ENCODE measurements around the gene EPS8L1. TPM values are rescaled to one million over a fixed set of nuclear protein-coding genes. Genes with fewer than 3 reads are reported as not detected.

Gene EPS8L1
- total RNA-seq, 1 experiment from 2014 or later: 2.5 TPM

DNA sequence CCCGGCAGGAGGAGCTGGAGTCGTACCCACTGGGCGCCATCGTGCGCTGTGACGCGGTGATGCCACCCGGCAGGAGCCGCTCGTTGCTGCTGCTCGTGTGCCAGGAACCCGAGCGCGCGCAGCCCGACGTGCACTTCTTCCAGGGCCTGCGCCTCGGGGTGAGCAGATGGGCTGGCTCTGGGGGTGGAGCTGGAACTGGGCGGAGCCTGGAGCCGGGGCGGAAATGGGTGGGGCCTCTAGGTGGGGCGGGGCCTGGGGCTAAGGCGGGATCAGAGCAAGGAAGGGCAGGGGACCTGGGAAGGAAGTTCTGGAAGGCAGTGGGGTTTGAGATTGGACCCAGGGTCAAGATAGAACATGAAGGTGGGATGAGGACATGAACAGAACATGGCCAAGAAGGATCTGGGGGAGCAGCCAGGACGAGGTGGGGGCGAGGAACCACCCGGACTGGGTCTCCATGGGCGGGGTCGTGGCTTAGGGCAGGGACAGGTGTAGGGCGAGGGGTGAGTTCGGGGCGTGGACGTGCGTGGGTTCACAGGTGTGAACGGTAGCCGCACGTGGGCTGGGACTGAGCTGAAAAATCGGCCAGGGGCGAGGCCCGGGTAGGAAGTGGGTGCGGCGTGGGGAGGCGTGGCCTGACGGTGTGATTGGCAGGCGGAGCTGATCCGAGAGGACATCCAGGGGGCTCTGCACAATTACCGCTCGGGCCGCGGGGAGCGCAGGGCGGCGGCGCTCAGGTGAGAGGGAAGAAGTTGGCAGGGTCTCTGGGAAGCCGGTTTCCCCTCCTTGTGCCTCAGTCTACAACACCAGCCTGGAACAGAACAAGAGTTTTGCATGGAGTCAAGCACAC, 4.7 kb downstream of the EPS8L1 start:
- DNase-seq (ENCODE audit: low read depth): peak; percentile 59

GRCh38 chr19:55080968-55081769, 5.5 kb downstream of the EPS8L1 start:
- DNase-seq (ENCODE audit: low read depth): peak; percentile 32

- DNase-seq (ENCODE audit: low read depth): no peak
These were observed 6.0 kb downstream of the EPS8L1 start for GRCh38 chr19:55081770-55082019.

GRCh38 chr19:55082020-55082851, 6.6 kb downstream of the EPS8L1 start:
- no peak for DNase-seq (ENCODE audit: low read depth)

DNA sequence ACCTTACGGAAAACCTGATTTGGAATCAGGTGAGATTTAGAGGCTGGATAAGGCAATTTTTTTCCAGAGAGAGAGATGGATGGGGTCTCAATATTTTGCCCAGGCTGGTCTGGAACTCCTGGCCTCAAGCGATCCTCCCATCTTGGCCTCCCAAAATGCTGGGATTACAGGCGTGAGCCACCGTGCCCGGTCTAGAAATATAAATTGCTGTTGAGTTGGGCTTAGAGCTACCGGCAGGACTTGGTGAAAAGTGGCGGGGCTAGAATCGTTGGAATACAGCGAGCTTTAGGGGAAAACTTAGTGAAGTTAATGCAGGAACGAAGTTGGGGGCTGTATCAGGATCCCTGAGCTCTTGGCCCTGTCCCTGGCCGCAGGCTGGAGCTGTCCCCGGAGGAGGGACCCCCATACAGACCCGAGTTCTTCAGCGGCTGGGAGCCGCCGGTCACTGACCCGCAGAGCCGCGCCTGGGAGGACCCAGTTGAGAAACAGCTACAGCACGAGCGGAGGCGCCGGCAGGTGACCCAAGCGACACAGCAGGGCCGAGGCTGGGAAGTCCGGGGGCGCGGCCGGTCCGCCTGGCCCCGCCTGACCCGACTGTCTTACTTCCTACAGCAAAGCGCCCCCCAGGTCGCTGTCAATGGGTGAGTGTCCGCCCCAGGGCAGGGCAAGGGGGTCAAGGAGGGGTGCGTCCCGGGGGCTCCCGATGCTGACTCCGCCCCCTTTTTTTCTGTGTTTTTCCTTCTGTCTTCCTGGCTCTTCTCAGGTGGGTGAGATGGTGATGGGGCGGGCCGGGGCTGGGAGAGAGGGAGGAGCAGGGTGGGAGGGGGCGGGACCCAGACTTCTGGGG, 7.6 kb downstream of the EPS8L1 start:
- no peak for DNase-seq (ENCODE audit: low read depth)

GRCh38 chr19:55084416-55084815, 8.7 kb downstream of the EPS8L1 start:
- DNase-seq (ENCODE audit: low read depth): no peak

GRCh38 chr19:55085923-55086715, 10.4 kb downstream of the EPS8L1 start:
- DNase-seq (ENCODE audit: low read depth): no peak

- peak; percentile 95 for DNase-seq (ENCODE audit: low read depth)
These were observed 11.3 kb downstream of the EPS8L1 start for GRCh38 chr19:55086730-55087541.

- no peak for DNase-seq (ENCODE audit: low read depth)
These were observed 11.9 kb downstream of the EPS8L1 start for GRCh38 chr19:55087542-55087901.

GRCh38 chr19:55088021-55088451, 12.4 kb downstream of the EPS8L1 start:
- no peak for DNase-seq (ENCODE audit: low read depth)

DNA sequence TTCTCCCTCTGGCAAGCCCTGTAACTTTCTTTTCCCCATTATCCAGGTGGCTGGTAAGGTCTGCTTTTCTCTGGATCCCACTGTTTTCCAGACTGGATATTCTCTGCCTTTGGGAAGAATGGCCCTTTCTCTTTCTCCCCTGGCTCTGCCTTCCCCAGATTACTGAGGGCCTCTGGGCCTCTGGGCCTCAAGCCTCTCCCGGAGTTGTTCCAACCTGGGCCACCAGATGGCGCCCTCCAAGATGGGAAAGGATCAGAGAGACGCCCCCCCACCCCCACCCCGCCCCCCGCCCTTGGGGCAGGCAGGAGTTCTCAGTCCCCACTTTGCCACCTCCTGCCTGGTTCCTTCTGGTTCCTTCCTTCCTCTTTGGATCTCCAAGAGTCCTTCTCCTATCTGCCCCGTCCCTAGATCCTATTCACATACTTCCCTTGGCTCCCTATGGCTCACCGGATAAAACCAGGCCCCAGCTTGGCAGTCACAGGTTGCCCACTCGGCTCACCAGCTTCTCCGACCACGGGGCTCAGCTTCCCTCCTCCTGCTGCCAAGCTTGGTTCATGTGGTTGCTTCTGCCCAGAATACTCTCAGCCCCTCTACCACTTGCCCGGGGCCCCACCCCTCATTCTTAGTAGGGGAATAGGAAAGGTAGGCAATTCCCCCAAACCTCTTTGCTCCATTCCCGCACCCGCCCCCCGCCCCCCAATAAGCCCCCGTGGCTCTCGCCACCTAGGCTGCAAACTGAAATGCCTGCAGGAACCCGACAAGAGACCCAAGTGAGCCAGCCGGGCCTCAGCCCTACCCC, 13.1 kb downstream of the EPS8L1 start:
- DNase-seq (ENCODE audit: low read depth): peak; percentile 71

DNA sequence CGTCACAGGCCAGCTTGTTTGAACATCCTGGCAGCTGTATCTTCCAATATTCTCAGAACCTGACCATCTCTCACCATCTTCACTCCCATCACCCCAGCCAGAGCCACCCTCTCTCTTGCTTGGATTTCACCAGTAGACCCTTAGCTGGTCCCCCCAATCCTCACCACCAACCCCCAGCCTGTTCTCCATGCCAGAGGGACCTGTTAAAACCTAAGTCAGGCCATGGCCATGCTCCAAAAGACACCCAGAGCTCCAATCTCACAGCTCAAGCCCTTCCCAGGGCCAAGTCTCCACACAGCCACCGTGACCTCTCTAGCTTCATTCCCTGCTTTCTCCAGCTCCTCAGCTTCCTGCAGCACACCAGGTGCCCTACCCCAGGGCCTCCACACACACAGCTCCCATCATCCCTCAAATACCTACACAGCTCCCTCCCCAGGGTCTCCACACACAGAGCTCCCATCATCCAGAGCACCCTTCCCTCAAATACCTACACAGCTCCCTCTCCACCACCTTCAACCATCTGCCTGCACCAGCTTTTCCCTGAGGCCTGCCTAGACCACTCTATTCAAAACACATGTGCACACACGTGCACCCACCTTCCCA, 13.8 kb downstream of the EPS8L1 start:
- DNase-seq (ENCODE audit: low read depth): no peak

DNA sequence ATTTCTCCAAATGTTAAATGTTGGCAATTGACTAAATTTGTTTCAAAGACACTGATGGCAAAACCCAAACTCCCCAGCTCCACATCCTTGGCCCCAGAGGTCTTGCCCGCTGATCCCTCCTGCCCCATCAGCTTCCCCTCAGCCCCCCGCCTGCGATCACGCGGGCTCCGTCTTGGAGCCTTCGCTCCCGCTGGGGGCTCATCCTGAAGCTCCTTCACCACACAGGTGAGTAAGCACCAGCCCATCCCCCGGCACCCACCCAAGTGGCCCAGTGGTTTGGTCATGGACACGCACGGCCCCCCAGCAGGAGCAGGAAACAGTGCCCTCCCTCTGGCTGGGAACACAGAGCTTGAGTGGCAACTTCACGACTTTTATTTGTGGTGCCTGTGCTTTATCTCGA, 14.9 kb downstream of the EPS8L1 start:
- no peak for DNase-seq (ENCODE audit: low read depth)

GRCh38 chr19:55091126-55091910, 15.6 kb downstream of the EPS8L1 start:
- DNase-seq (ENCODE audit: low read depth): no peak

DNA sequence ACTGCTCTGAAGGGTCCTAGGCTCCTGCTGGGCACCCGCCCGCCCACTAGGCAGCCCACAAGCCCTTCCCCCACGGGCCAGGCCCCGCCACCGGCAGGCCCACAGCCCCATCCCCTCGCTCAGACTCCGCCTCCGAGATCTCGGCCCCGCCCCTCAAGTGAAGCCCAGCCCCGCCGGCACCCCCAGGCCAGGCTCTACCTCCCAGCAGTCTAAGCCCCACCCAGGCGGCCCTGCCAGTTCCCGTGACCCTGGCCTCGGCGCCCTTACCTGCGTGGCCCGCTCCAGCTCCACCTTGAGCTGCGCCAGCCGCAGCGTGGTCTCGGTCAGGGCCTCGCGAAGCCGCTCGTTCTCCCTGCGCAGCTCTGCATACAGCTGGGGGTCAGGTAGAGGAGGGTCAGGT, 16.3 kb downstream of the EPS8L1 start:
- no peak for DNase-seq (ENCODE audit: low read depth)

DNA sequence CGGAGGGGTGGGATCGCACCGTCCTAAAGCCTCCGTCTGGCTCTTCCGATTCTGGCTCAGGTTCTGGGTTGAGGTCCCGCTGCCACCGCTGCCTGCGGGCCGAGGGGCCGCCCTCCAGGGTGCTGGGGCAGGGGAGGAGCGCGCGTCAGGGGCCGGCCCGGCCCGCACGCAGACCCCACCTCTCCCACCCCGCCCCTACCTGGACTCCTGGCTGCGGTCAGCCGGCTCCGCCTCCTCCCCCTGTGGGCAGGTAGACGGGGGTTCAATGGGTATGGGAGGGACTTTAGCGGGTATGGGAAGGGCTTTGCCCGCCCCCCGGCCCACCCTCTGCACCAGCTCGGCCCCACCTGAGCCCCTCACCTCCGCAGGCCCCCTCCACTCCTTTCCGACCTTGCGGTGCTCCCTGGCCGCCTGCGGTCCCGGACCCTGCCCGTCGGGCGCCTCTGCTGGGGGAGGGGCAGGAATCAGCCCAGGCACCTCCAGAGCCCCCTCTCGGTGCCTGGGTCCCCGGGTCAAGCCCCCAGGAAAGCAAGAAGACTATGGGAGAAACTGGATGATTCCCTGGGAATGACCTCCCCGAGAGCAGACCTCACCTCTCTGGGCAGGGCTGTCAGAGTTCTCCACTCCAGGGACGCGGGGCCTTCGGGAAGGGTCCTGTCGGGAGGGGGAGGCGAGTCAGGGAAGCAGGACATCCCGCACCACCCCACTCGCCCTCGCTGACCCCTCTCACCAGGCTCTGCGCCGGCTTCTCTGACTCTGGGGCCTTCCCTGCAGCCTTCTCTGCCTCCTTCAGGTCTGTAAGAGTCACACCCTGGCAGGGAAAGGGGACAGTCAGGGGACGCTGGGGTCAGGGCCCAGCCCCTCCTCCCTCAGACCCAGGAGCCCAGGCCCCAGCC, 17.0 kb downstream of the EPS8L1 start:
- no peak for DNase-seq (ENCODE audit: low read depth)

All from M059J (cell line).